NCI-H1105 (cell line): ENCODE results near the gene VRK3.

ENCODE experiments used
- DNase-seq: peaks from one replicate; lab custom pipeline; 2025; lab: John Stamatoyannopoulos, UW

Gene VRK3

GRCh38 chr19:50030937-50031336 lies 5.8 kb upstream of the VRK3 start:
- DNase-seq: no peak

DNA sequence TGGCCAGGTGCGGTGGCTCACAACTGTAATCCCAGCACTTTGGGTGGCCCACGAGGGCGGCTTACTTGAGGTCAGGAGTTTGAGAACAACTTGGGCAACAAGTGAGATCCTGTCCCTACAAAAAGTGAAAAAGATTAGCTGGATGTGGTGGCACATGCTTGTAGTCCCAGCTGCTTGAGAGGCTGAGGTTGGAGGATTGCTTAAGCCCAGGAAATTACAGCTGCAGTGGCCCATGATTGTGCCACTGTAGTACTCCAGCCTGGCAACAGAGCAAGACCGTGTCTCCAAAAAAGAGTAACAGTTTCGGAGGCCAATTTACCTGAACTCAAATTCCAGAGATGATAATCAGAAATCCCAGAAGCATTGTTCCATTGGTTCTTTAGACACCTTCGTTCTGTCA lies 5.1 kb upstream of the VRK3 start:
- DNase-seq: no peak

- no peak for DNase-seq
Observed at GRCh38 chr19:50026550-50026906, 1.4 kb upstream of the VRK3 start.

DNA sequence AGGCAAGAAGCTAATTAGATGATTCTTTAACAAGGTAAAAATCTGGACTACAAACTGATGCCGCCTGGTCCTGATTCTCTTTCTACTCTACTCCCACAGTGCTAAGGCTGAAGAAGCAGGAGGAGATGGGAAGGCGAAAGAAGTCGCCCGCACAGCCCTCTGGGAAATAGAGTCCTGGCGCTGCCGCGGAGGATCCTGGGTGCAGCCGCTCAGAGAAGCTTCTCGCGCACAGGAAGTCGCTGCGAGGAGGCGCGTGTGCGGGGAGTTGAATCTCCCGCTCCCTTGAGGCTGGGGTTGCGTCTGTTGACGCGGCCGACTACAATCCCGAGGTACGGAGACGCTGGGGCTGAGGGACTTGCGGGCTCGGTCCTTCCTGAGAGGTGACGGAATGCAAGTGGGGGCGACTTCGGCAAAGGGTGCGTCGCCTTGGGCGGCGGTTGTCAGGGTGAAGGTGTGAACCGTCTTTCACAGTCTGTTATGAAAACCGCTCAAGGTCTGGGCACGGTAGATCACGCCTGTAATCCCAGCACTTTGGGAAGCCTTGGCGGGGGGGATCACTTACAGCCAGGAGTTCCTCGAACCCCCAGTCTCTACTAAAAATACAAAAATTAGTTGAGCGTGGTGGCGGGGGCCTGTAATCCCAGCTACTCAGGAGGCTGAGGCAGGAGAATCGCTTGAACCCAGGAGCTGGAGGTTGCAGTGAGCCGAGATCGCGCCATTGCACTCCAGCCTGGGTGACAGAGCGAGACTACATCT lies 800 bp upstream of the VRK3 start, which contains the start of gene ZNF473:
TSS of gene ZNF473 (plus strand) at position 212 of the 756 bp plus-strand sequence. CDS start 5,078 bp downstream, outside the sequence.
- peak; percentile 95 for DNase-seq

DNA sequence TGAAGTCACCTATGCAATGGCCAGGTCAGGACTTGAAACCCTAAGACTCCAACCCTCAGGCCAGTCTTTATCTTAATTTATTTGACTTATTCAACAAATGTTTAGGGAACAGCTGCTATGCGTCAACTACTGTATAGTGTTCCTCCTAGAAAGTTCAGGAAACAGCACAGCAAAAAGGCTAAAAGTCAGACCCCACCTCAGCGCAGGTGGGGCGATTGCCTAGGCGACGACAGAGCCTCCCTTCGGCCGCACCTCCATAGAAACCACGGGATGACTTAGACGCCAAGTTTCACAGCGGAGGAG lies 502 bp downstream of the VRK3 start:
- DNase-seq: no peak

DNA sequence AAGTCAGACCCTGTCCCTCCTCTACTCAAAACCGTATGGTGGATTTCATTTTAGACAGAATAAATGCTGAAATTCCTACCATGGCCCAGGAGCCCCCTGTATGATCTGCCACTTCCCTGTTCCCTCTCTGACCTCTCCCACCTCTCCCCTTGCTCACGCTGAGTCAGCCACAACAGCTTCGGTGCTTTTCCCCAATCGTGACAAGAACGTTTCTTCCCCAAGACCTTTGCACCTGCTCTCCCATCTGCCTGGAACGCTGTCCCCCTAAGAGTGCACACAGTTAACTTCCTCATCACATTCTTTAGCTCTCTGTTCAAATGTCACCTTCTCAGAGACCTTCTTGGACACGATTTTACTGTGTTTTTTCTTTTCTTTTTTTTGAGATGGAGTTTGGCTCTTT lies 2.3 kb downstream of the VRK3 start:
- DNase-seq: no peak

DNA sequence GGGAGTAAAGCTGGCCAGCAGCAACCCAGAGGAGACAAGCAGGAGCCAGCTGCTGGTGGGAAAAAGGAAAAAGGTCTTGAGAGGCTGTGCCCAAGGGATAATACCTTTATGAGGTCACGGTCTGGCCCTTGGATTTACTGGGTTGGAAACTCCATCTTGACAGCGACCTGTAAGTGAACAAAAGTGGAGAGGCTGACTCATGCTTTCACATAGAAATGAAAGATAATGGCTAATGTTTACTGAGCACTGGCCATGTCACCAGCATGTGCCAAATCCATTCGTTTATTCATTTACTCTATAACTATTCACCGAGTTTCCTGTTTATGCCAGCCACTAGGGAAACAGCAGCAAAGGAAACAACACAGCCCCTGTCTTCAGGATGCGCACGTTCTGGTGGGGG lies 4.7 kb downstream of the VRK3 start:
- no peak for DNase-seq

DNA sequence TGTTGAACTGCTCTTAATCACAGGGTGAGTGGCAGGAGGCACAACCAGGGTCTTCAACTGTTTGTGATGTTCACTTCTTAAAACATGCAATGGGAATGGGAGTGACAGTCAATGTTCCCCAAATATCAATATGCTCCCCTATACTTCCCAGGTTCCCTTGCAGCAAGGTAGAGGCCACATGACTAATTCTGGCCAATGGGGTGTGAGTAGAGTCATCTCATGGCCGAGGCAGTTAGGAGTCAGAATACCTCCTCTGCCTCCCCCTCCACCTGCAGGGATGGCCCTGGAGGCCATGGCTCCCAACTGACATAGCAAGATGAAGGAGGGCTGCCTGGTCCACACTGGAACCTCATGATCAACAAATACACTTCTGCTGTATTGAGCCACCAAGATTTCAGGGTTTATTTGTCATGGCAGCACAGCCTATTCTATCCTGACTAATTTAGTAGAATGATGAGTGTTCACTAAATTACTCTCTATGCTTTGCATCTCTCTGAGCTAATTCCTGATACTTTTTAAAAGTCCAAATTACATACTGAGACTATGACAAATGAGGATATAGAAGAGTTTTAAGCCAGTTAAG lies 8.9 kb downstream of the VRK3 start:
- DNase-seq: no peak

DNA sequence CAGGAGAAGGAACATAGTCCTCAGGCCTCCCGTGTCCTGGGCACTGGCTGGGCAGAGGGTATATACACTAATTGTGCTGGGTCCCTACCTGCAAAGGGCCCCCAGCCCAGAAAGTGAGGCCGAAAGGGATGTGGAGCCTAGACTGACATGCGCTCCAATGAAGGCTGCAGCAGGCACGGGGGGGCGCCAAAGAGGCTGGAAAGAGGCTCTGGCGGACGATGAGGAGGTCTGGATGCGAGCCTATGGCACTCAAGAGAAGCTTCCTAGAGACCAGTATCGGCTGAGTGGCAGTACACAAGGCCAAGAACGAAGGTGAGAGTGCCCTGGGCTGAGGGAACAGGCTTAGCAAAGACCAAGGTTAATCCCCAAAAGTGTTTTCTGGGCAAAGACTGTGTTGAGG lies 16.6 kb downstream of the VRK3 start:
- no peak for DNase-seq

DNA sequence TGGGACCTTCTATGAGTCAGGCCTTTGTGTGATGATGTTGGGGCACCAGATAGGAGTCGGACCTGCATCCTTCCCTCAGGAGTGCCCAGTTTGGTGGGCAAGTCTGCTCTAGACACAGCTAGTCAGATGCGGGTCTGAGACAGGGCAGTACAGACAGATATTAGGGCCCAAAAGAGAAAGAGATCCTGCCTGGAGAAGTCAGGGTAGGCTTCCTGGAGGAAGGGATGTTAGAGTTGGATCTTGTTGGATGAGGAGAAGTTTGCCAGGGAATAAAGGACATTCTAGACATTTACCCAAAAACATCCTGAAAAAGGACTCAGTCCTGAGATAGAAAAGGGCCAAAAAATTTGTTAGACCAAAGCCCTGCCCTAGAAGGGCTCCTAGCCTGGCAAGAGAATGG lies 17.2 kb downstream of the VRK3 start:
- no peak for DNase-seq

DNA sequence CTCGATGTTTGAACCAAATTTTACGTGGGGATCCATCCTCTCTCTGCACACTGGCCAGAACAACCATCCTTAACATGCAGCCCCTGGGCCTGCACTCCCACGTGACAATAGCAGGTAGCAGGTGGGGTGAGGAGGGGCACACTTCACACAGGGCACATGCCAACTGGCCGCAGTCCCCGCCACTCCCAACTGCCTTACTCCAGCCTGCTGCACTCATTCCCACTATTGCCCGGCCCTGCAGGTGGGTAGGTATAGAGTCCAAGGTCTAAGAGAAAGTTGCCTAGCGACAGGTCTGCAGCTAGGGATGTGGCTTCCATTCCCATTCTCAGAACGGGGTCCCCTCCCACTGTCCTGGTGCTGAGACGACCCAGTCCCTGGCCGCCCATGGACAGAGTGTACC lies 18.0 kb downstream of the VRK3 start:
- DNase-seq: no peak

DNA sequence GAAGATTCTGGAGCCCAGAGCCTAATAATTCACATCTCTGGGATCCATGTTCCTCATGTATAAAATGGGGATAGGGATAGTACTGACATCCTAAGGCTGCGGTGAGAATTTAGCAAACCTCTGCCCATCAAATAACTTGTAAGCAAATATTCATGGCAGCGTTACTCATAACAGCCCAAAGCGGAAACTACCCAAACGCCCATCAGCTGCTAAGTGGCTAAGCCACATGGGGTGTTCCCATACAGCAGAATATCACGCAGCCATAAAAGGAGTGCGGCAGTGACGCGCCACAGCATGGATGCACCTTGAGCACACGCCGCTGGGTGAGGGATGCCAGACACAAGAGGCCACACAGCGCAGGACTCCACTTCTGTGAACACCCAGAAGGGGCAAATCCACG lies 19.7 kb downstream of the VRK3 start:
- DNase-seq: no peak

- DNase-seq: no peak
Observed at GRCh38 chr19:50003810-50004419, 21.3 kb downstream of the VRK3 start.

DNA sequence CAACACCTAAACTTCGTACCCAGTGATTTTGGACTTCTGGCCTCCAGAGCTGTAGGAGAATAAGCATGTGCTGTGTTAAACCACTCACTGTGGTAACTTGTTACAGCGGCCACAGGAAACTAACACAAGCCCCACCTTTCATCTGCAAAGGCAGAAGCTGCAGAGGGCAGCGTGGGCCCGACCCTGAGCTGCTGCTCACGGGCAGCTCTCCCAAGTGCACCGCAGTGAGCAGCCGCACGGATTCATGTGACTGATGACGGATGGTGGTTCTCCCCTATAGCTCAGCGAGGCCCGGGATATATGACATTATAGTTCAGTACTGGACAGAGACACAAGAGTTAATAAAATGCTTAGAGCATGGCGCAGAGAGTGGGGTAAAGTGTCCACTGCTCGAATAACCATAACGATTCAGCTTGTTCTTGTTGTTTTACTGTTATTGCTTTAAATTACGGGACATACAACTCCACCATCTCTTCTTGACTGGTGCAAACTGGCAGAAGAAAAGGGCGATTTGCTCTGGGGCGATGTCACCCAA lies 21.9 kb downstream of the VRK3 start:
- DNase-seq: no peak

DNA sequence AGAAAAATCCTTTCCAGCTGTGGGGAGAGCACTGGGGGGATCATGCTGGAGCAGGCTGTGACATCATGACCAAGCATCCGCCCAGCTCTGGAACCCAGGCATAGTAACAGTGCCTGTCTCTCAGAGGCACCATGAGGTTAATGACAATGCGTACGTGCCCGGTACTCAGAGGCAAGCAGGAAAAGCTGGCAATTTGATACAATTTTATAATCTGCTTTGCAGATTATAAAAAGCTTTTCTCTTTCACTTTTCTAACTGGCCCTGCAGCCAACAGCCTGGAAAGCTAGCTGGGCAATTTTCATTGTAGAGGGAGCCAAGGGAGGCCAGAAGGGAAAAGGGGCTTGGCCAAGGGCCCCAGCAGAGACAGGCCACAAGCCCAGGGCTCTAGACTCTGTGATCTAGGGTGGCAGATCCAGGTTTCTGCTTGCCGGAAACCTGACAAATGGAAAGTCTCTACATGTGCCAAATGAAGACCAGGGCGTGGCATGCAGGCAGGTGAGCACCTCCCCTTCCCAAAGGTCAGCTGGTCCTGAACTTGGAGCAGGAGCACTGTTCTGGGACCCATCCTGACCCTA lies 22.7 kb downstream of the VRK3 start:
- no peak for DNase-seq

DNA sequence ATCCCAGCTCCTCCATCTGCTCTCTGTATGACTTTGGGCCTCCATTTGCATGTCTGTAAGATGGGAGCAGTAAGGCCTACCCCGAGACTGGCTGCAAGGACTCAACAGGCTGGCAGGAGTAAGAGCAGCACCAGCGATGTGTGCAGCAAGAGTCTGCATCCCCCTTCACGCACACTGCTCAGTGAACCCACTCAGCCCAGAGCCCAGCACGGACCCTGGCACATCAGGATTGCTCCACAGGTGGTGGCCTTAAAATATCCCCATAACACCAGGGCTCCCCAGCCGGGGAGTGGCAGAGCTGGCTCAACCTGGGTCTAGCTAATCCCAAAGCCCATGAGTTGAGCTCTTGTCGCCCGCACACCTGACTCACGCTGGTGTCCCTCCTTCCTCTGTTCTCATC lies 23.4 kb downstream of the VRK3 start:
- DNase-seq: no peak

GRCh38 chr19:50000841-50001557 lies 24.2 kb downstream of the VRK3 start:
- DNase-seq: no peak

DNA sequence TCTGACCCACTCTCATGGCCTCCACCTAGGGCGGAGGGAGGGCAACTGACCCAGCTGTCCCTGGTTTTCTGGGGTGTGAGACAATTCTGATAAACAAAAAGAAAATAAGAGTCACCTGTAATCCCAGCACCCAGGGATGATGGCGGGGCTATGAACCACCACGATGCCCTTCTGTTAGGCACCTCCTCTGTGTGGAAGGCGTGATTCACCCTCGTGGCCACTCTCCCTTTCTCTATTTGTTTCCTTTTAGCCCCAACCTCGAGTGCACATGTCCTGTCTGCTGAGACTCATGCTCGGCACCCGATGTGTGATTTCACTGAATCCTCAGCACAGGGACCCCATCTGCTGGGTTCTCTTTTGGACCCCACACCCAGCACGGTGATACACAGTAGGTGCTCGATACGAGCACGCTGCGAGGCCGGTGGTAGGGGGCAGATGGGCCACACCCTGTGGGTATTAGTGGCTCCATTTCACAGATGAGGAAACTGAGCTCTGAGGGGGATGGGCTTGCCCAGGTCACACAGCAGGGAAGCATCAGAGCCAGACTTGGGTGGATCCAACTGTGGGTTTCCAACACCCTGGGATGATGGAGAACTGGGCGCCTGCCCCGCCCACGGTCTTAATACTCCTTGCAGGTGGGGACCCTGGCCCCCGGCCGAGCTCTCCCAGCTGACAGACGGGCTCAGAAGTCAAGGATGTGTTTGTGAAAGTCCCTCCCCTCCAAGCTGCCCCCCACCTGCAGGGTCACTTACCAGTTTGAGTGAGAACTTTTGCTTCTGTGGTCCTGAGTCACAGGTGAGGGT lies 24.9 kb downstream of the VRK3 start:
- no peak for DNase-seq

DNA sequence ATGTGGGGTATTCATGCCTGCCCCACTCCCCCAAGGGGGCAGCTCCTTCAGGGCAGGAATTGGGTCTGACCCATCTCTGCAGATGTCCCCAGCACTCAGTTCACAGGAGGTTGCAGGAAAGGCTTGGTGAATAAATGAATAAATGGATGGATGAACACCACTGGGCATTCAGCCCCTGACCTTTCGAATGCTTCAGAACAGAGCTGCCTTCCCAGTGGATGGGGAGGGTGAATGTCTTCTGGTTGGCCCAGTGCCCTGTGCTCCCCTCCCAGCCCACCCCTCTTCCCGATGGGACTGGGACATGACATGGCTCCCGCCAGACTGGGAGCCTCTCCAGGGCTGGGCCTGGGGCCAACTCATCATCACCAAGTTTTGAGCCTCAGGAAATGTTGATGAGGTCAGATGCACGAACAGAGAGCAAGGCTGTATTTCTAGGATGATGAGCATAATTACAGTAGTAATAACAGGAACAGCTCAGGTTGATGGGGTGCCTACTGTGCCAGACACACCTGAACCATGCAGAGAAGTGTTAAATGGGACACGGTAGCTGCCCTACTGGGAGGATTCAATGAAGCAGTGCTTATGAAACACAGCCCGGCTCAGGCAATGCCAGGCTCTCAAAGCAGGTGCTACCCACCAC lies 25.7 kb downstream of the VRK3 start:
- DNase-seq: peak; percentile 39

GRCh38 chr19:49997709-49998108 lies 27.5 kb downstream of the VRK3 start:
- no peak for DNase-seq

DNA sequence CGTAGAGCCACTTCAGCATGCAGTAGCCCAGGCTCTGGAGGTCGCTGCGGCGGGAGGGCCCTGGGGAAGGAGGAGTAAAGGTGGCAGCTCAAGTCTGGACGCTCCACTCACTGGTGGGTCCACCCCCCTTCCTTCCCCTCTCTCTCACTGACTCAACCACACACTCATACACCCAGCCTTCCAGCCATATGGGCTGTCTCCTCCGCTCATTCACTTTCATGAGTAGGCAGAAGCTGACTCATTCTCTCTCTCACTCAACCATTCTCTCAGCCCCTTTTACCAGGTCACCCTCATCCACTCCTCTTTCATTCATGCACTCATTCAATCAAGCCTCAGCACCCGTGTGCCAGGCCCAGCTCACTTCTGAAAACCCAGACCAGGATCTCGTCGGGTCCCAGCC lies 36.7 kb downstream of the VRK3 start:
- no peak for DNase-seq
